Endothelial cell of umbilical vein (primary cell): ENCODE results near the gene RTCA. TPM values are rescaled to one million over a fixed set of nuclear protein-coding genes. Genes with fewer than 3 reads are reported as not detected.

ENCODE experiments used
- BruUV-seq: library from RNA; stranded (reverse); fragments of 400-500 nt; replicated peaks from 2 replicates; lab custom pipeline; 2021; lab: Mats Ljungman, UMichigan
- CTCF ChIA-PET: fragments of 300-600, 350-600 bp; sonication (Branson Sonifier 250); formaldehyde crosslinking; loops from one replicate; lab custom pipeline; 2021; ENCODE audit warnings: antibody characterized with exemption, inconsistent platforms; lab: Charles Lee
- POLR2A ChIA-PET: fragments of 300-600, 350-600 bp; sonication (Branson Sonifier 250); formaldehyde crosslinking; loops from one replicate; lab custom pipeline; 2021; ENCODE audit warnings: antibody characterized with exemption, inconsistent platforms; lab: Charles Lee
- DNase-seq: peaks from one replicate; pipeline ENCODE4 v3.0.0-alpha.2; 2011; ENCODE audit warnings: low read depth, low spot score
- FAIRE-seq: peaks from 2 replicates; lab custom pipeline; 2011; peaks lifted over from hg19 to GRCh38; lab: Jason Lieb, UNC
- H2AFZ ChIP-seq: 2 replicates; pipeline ENCODE4 v1.6.0; 2012; ENCODE audit warnings: low read depth, low read length, control low read depth, inconsistent platforms
- H3K27ac ChIP-seq: 2 replicates; pipeline ENCODE4 v1.5.1; 2011; ENCODE audit warnings: low read depth, mild to moderate bottlenecking, control low read depth, low read length, moderate library complexity; ENCODE audit not compliant: insufficient read depth
- H3K27me3 ChIP-seq, 2 experiments: 2 replicates each; pipeline versions ENCODE4 v1.6.0 to v1.6.1; 2011; ENCODE audit warnings: low read length in 2 of 2, mixed read lengths in 1 of 2; ENCODE audit not compliant: control insufficient read depth in 2 of 2, insufficient read depth in 2 of 2
- H3K36me3 ChIP-seq, 2 experiments: 2 replicates in 1 of 2; 3 replicates in 1 of 2; pipeline ENCODE4 v1.5.1; 2011; ENCODE audit warnings: low read length in 2 of 2, mild to moderate bottlenecking in 1 of 2, moderate library complexity in 1 of 2; ENCODE audit not compliant: control insufficient read depth in 2 of 2, insufficient read depth in 2 of 2; ENCODE audit errors: extremely low read depth in 1 of 2
- H3K4me1 ChIP-seq: 3 replicates; pipeline ENCODE4 v1.5.1; 2011; ENCODE audit warnings: mild to moderate bottlenecking, low read length; ENCODE audit not compliant: control insufficient read depth, insufficient read depth; ENCODE audit errors: extremely low read depth
- H3K4me2 ChIP-seq: 2 replicates; pipeline ENCODE4 v1.6.1; 2011; ENCODE audit warnings: low read length, control low read depth, mixed read lengths; ENCODE audit not compliant: insufficient read depth
- H3K4me3 ChIP-seq, 3 experiments: fragments of 200-600 bp in 1 of 3; sonication (generic), shearing (Covaris generic) in 1 of 3; replicated peaks in 1 of 3; 2 replicates each; pipeline ENCODE4 v1.5.1; 2011 to 2016; ENCODE audit warnings: control low read depth in 3 of 3, low read length in 3 of 3, mild to moderate bottlenecking in 2 of 3, inconsistent platforms in 1 of 3, low read depth in 1 of 3, moderate library complexity in 1 of 3; ENCODE audit not compliant: insufficient read depth in 1 of 3
- H3K79me2 ChIP-seq: 2 replicates; pipeline ENCODE4 v1.6.0; 2012; ENCODE audit warnings: low read length, inconsistent platforms; ENCODE audit not compliant: control insufficient read depth, insufficient read depth
- H3K9ac ChIP-seq: replicated peaks from 2 replicates; pipeline ENCODE3; 2011; ENCODE audit warnings: low read length, control low read depth; ENCODE audit not compliant: insufficient read depth; ENCODE audit errors: extremely low read depth
- H3K9me1 ChIP-seq: replicated peaks from 3 replicates; pipeline ENCODE4 v1.6.0; 2011; ENCODE audit warnings: mild to moderate bottlenecking, low read length; ENCODE audit not compliant: control insufficient read depth, insufficient read depth; ENCODE audit errors: extremely low read depth
- H3K9me3 ChIP-seq: replicated peaks from 2 replicates; pipeline ENCODE4 v1.5.1; 2012; ENCODE audit warnings: low read length, inconsistent platforms; ENCODE audit not compliant: control insufficient read depth, insufficient read depth
- H4K20me1 ChIP-seq: replicated peaks from 2 replicates; pipeline ENCODE3; 2011; ENCODE audit warnings: mild to moderate bottlenecking, low read length; ENCODE audit not compliant: control insufficient read depth, insufficient read depth; ENCODE audit errors: extremely low read depth
- CTCF ChIP-seq, 2 donors: IDR thresholded peaks; 1 replicate in 1 of 2; 2 replicates in 1 of 2; pipeline ENCODE4 v1.5.1; 2011; ENCODE audit warnings: low read length in 2 of 2, mild to moderate bottlenecking in 2 of 2, moderate library complexity in 2 of 2, control low read depth in 1 of 2, inconsistent platforms in 1 of 2, low read depth in 1 of 2; ENCODE audit not compliant: insufficient read depth in 1 of 2; ENCODE audit errors: extremely low read depth in 1 of 2
- EZH2 ChIP-seq: IDR thresholded peaks from 2 replicates; pipeline ENCODE4 v1.6.1; 2012; ENCODE audit warnings: borderline replicate concordance, low read depth, mild to moderate bottlenecking, moderate library complexity, low read length, inconsistent platforms; ENCODE audit not compliant: severe bottlenecking
- FOS ChIP-seq: IDR thresholded peaks from 2 replicates; pipeline ENCODE4 v1.6.1; 2011; ENCODE audit warnings: mild to moderate bottlenecking, low read length, moderate library complexity, borderline replicate concordance; ENCODE audit not compliant: insufficient read depth
- GATA2 ChIP-seq: IDR thresholded peaks from 2 replicates; pipeline ENCODE4 v1.7.0; 2011; ENCODE audit warnings: low read depth, mild to moderate bottlenecking, moderate library complexity, mixed read lengths, low read length; ENCODE audit not compliant: insufficient read length, insufficient read depth
- JUN ChIP-seq: IDR thresholded peaks from 2 replicates; pipeline ENCODE4 v1.6.1; 2011; ENCODE audit warnings: borderline replicate concordance, low read depth; ENCODE audit not compliant: insufficient read length, insufficient read depth
- MAX ChIP-seq: IDR thresholded peaks from 2 replicates; pipeline ENCODE4 v1.6.1; 2011; ENCODE audit not compliant: insufficient read depth, insufficient read length
- MYC ChIP-seq: IDR thresholded peaks from one replicate; pipeline ENCODE4 v1.6.1; 2011; ENCODE audit warnings: mild to moderate bottlenecking, low read depth, low read length
- POLR2A ChIP-seq: IDR thresholded peaks from 2 replicates; pipeline ENCODE4 v1.6.1; 2012; ENCODE audit warnings: low read depth, mild to moderate bottlenecking, control low read depth, low read length
- POLR2AphosphoS5 ChIP-seq: IDR thresholded peaks from 2 replicates; pipeline ENCODE4 v1.6.1; 2012; ENCODE audit warnings: low read depth, mild to moderate bottlenecking, control low read depth, low read length, moderate library complexity; ENCODE audit not compliant: insufficient read depth
- dilution Hi-C: fragments of 300-500 bp; cut with MboI; formaldehyde crosslinking; loops from one replicate; pipeline ENCODE4 v1.15.0; 2019; ENCODE audit warnings: low sequenced_read_pairs; ENCODE audit not compliant: extremely low pct_ligation_motif_present
- intact Hi-C: fragments of 100-400 bp; cut with micrococcal nuclease; formaldehyde crosslinking; loops from one replicate; pipeline ENCODE4 v1.10.0; 2022
- polyA plus RNA-seq, 4 experiments: library from polyadenylated mRNA; depleted of rRNA in 3 of 4; stranded (reverse) in 3 of 4; unstranded in 1 of 4; fragments of >200 nt; gene quantifications; 2 replicates each; pipeline versions ENCODE4 v1.2.1 to v1.2.3, GENCODE V29; 2011 to 2012; ENCODE audit warnings: missing spikeins in 1 of 4
- total RNA-seq: library from RNA; stranded (reverse); gene quantifications from 2 replicates; pipeline ENCODE4 v1.2.3, GENCODE V29; 2021

The RTCA gene
- total and polyA plus RNA-seq, 2 donors (not counting 3 experiments of a cell fraction or from before 2014, with no cell fraction given): 20.3 to 46.6 TPM

- no peak overlapping the region for H3K9ac ChIP-seq
- H3K4me1 ChIP-seq: no peaks in the 10 kb centered on the region
- no peaks in the 10 kb centered on the region for H3K36me3 ChIP-seq
- no TSS peak for BruUV-seq
- no peaks in the 10 kb centered on the region for H3K27me3 ChIP-seq
- no peak for TF ChIP-seq CTCF (IDR thresholded peaks at IDR 0.05; ENCODE audit: extremely low read depth in 1 of 2, insufficient read depth in 1 of 2, low read depth in 1 of 2, low read length in 2 of 2)
- TF ChIP-seq POLR2A: no peak
- TF ChIP-seq FOS: no peak
- no peak for TF ChIP-seq GATA2
- TF ChIP-seq MYC: no peak
- no peak for TF ChIP-seq POLR2AphosphoS5
- TF ChIP-seq MAX: no peak
- TF ChIP-seq EZH2: no peak
- no peak for TF ChIP-seq JUN
- FAIRE-seq (no peak), DNase-seq (no peak)
- POLR2A ChIA-PET: no interaction called here
- H3K4me2 ChIP-seq: no peak overlapping the region
- no peaks in the 10 kb centered on the region for H3K9me3 ChIP-seq
- intact Hi-C loops: no loop called here
- H3K79me2 ChIP-seq: no peaks in the 10 kb centered on the region
- no peaks in the 10 kb centered on the region for H3K9me1 ChIP-seq
- no peak overlapping the region for H2AFZ ChIP-seq
- no peaks in the 10 kb centered on the region for H4K20me1 ChIP-seq
- CTCF ChIA-PET: interaction anchor here (1.2 kb wide), 1 partner anchor 10 kb away, joined by 4 read pairs; no protein-coding TSS in a partner anchor
- H3K4me3 ChIP-seq: no peak overlapping the region
- H3K27ac ChIP-seq: no peak overlapping the region
- dilution Hi-C loops: no loop called here
Observed at GRCh38 chr1:100321506-100321905, 55.5 kb downstream of the RTCA start.
